GM12878 (cell line): ENCODE measurements around the gene EDEM3. TPM values are rescaled to one million over a fixed set of nuclear protein-coding genes. Genes with fewer than 3 reads are reported as not detected.

Experiments
- ATAC-seq: fragments of 200-7000 bp; cut with Tn5 transposase; 3 replicates; pipeline ENCODE4 v1.9.1; 2020; ENCODE audit warnings: mild to moderate bottlenecking, moderate library complexity
- BruUV-seq: library from RNA; stranded (reverse); fragments of 400-500 nt; replicated peaks from 2 replicates; lab custom pipeline; 2021; lab: Mats Ljungman, UMichigan
- CTCF ChIA-PET: fragments of 300-600 bp; sonication (Branson Sonifier 250); formaldehyde crosslinking; extraction: SDS; loops from one replicate; lab custom pipeline; 2021; ENCODE audit warnings: inconsistent platforms; lab: Yijun Ruan, JAX
- POLR2A ChIA-PET: fragments of 350-600 bp; formaldehyde crosslinking; extraction: SDS; loops from one replicate; lab custom pipeline; 2021; ENCODE audit warnings: inconsistent platforms; lab: Charles Lee
- RAD21 ChIA-PET: fragments of 300-600 bp; sonication (Branson Sonifier 250); formaldehyde crosslinking; loops from one replicate; lab custom pipeline; 2023; ENCODE audit warnings: antibody characterized with exemption; ENCODE audit not compliant: unreplicated experiment; lab: Charles Lee
- SMC1A ChIA-PET: fragments of 300-600 bp; sonication (Branson Sonifier 250); formaldehyde crosslinking; loops from one replicate; lab custom pipeline; 2023; ENCODE audit not compliant: unreplicated experiment, uncharacterized antibody; lab: Charles Lee
- DNase-seq: peaks from one replicate; pipeline ENCODE4 v3.0.0-alpha.2; 2011; ENCODE audit warnings: low read depth, low spot score
- FAIRE-seq: peaks from 3 replicates; lab custom pipeline; 2011; peaks lifted over from hg19 to GRCh38; lab: Jason Lieb, UNC
- H2AFZ ChIP-seq: 2 replicates; pipeline ENCODE4 v1.6.0; 2011; ENCODE audit warnings: low read depth, low read length, control low read depth; ENCODE audit not compliant: control insufficient read depth
- H3K27ac ChIP-seq: 2 replicates; pipeline ENCODE4 v1.5.1; 2011; ENCODE audit warnings: control low read depth; ENCODE audit not compliant: control insufficient read depth, insufficient read depth
- H3K27me3 ChIP-seq, 2 experiments: replicated peaks in 1 of 2; 2 replicates each; pipeline versions ENCODE4 v1.6.0 to v1.6.1; 2011; ENCODE audit warnings: low read length in 1 of 2; ENCODE audit not compliant: control insufficient read depth in 2 of 2, insufficient read depth in 2 of 2
- H3K36me3 ChIP-seq, 2 experiments: 2 replicates each; pipeline ENCODE4 v1.5.1; 2011; ENCODE audit warnings: low read length in 1 of 2; ENCODE audit not compliant: control insufficient read depth in 2 of 2, insufficient read depth in 2 of 2
- H3K4me1 ChIP-seq: 2 replicates; pipeline ENCODE4 v1.6.1; 2011; ENCODE audit warnings: mild to moderate bottlenecking, low read length, moderate library complexity, mixed read lengths; ENCODE audit not compliant: control insufficient read depth, insufficient read depth
- H3K4me2 ChIP-seq: 2 replicates; pipeline ENCODE4 v1.6.0; 2011; ENCODE audit warnings: control low read depth; ENCODE audit not compliant: control insufficient read depth, insufficient read depth
- H3K4me3 ChIP-seq: fragments of 200-600 bp; sonication (generic); 2 replicates; pipeline ENCODE4 v1.5.1; 2016
- H3K79me2 ChIP-seq: 2 replicates; pipeline ENCODE4 v1.6.0; 2011; ENCODE audit warnings: low read length; ENCODE audit not compliant: control insufficient read depth, insufficient read depth
- H3K9ac ChIP-seq: 2 replicates; pipeline ENCODE4 v1.8.0; 2011; ENCODE audit warnings: low read length, control low read depth, mixed read lengths; ENCODE audit not compliant: control insufficient read depth, insufficient read depth
- H3K9me3 ChIP-seq: replicated peaks from 3 replicates; pipeline ENCODE4 v1.5.1; 2011; ENCODE audit warnings: mild to moderate bottlenecking, low read length; ENCODE audit not compliant: control insufficient read depth, insufficient read depth
- H4K20me1 ChIP-seq: 2 replicates; pipeline ENCODE4 v1.6.0; 2011; ENCODE audit not compliant: control insufficient read depth, insufficient read depth
- BHLHE40 ChIP-seq, 2 experiments: fragments of 450-650 bp in 1 of 2; IDR thresholded peaks; 2 replicates each; pipeline ENCODE4 v1.6.1; 2011 to 2017; ENCODE audit warnings: low read depth in 2 of 2, borderline replicate concordance in 1 of 2, improper control_type of control experiment in 1 of 2, low read length in 1 of 2, mild to moderate bottlenecking in 1 of 2
- BMI1 ChIP-seq: fragments of 450-650 bp; IDR thresholded peaks from 2 replicates; pipeline ENCODE4 v1.6.1; 2016; ENCODE audit warnings: mild to moderate bottlenecking, moderate library complexity, borderline replicate concordance
- HCFC1 ChIP-seq: fragments of 150-350 bp; IDR thresholded peaks from 2 replicates; pipeline ENCODE4 v1.6.1; 2014; ENCODE audit warnings: low read length
- MEF2B ChIP-seq: fragments of 450-650 bp; IDR thresholded peaks from 2 replicates; pipeline ENCODE4 v1.6.1; 2018; ENCODE audit warnings: mild to moderate bottlenecking, moderate library complexity; ENCODE audit not compliant: partially characterized antibody, poor library complexity, severe bottlenecking
- POLR2AphosphoS5 ChIP-seq: IDR thresholded peaks from 2 replicates; pipeline ENCODE4 v1.6.1; 2011; ENCODE audit warnings: mild to moderate bottlenecking, low read length, inconsistent platforms
- RBBP5 ChIP-seq: fragments of 200-600 bp; sonication (generic); conservative IDR thresholded peaks from 2 replicates; pipeline ENCODE4 v1.6.1; 2016
- SRF ChIP-seq, 2 experiments: IDR thresholded peaks; 2 replicates each; pipeline ENCODE4 v1.6.1; 2011; ENCODE audit warnings: low read depth in 2 of 2, low read length in 2 of 2, mild to moderate bottlenecking in 1 of 2, moderate library complexity in 1 of 2
- TARDBP ChIP-seq: IDR thresholded peaks from 2 replicates; pipeline ENCODE4 v1.6.1; 2016; ENCODE audit warnings: borderline replicate concordance
- TCF12 ChIP-seq: IDR thresholded peaks from 2 replicates; pipeline ENCODE4 v1.6.1; 2011; ENCODE audit warnings: low read depth, mild to moderate bottlenecking, low read length
- ZBED1 ChIP-seq: IDR thresholded peaks from 2 replicates; pipeline ENCODE4 v1.6.1; 2016; ENCODE audit warnings: borderline replicate concordance
- WGBS: methylation state at CpG from one replicate; pipeline ENCODE4 v1.1.6; 2016; ENCODE audit warnings: low lambda C conversion rate; ENCODE audit not compliant: insufficient replicate concordance, insufficient coverage; ENCODE audit errors: missing lambda C conversion rate; 5-methylcytosine and 5-hydroxymethylcytosine counted together
- in situ Hi-C: fragments of 300-500 bp; cut with MboI; formaldehyde crosslinking; loops from 9 replicates; pipeline ENCODE4 v1.14.3; 2018; ENCODE audit warnings: mixed read lengths
- intact Hi-C: fragments of 100-400 bp; cut with micrococcal nuclease; formaldehyde crosslinking; loops from one replicate; pipeline ENCODE4 v1.14.2; 2022; ENCODE audit not compliant: unreplicated experiment
- polyA plus RNA-seq, 11 experiments: library from polyadenylated mRNA; depleted of rRNA in 4 of 11; unstranded in 6 of 11; stranded (reverse) in 5 of 11; fragments of >200 nt; fragmentation: Nextera tagmentation in 4 of 11; fragmentation: Illumina TruSeq in 1 of 11; extraction: Ambion mirVana in 4 of 11; extraction: Trizol in 1 of 11; gene quantifications; 1 replicate in 1 of 11; 2 replicates in 10 of 11; pipeline versions ENCODE4 v1.2.1 to v1.2.3, GENCODE V29; 2011 to 2016; ENCODE audit warnings: inconsistent platforms in 2 of 11, missing spikeins in 2 of 11, low read depth in 1 of 11
- total RNA-seq, 4 experiments: library from RNA; depleted of rRNA in 3 of 4; stranded (reverse); fragments of >200 nt in 3 of 4; fragmentation: Illumina TruSeq in 1 of 4; extraction: Trizol in 1 of 4; gene quantifications; 2 replicates each; pipeline versions ENCODE4 v1.2.1 to v1.2.3, GENCODE V29; 2013 to 2021
- TF ChIP-seq, protein P1 (sequence below): IDR thresholded peaks from 2 replicates; pipeline ENCODE4 v1.6.1; 2011; ENCODE audit warnings: borderline replicate concordance, low read depth, mild to moderate bottlenecking, moderate library complexity, mixed read lengths, low read length; ENCODE audit not compliant: insufficient read depth; ENCODE audit errors: extremely low read length
- TF ChIP-seq, protein P2 (sequence below): IDR thresholded peaks from 2 replicates; pipeline ENCODE4 v1.6.1; 2011; ENCODE audit warnings: mild to moderate bottlenecking, low read depth, low read length, moderate library complexity; ENCODE audit not compliant: insufficient replicate concordance
- TF ChIP-seq, protein P3 (sequence below): IDR thresholded peaks from 2 replicates; pipeline ENCODE4 v1.6.1; 2012; ENCODE audit warnings: low read depth, low read length, improper control_type of control experiment
- TF ChIP-seq, protein P4 (sequence below): IDR thresholded peaks from 2 replicates; pipeline ENCODE4 v1.6.1; 2012; ENCODE audit warnings: low read depth, low read length, improper control_type of control experiment

The EDEM3 gene
- total and polyA plus RNA-seq, 10 of the 15 experiments (the other 5 are each of a cell fraction or from before 2014, with no cell fraction given) = 6.4 to 19.3 (median 14.3) TPM

DNA sequence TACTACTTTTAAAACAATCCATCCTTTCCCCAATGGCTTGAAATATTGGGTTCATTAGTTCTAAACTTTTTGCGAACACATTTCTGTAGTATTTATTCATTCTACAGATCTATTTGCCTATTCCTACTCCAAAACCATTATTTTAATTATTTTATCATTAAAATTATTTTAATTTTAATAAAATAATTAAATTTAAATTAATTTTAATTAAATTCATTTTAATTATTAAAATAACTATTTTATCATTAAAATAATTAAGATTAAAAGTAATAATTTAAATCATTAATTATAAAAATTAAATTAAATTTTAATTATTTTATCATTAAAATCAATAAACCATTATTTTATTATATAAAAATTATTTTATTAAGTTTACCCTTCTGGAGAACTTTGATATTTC lies 15.6 kb downstream of the EDEM3 start:
- intact Hi-C loops (no loop called here), in situ Hi-C loops (loop anchor here (25.0 kb wide), 1 partner anchor 1623 kb away; no protein-coding TSS in a partner anchor)
- H3K36me3 ChIP-seq = no peaks in the 10 kb centered on the region; a peak in 1 of 4 replicates
- WGBS = 100% methylated on average over 1 of the region's 1 CpG
- no TSS peak for BruUV-seq
- H3K27me3 ChIP-seq = no peaks in the 10 kb centered on the region
- no peak overlapping the region for H3K9ac ChIP-seq
- H4K20me1 ChIP-seq = no peaks in the 10 kb centered on the region
- no peak overlapping the region for H3K4me2 ChIP-seq
- peaks cover 21% of the 10 kb centered on the region for H3K4me1 ChIP-seq
- no peak overlapping the region for H2AFZ ChIP-seq
- ChIA-PET RAD21 (no interaction called here), POLR2A (interaction anchor here (1.7 kb wide), 1 partner anchor 240 kb away, joined by 4 read pairs; no protein-coding TSS in a partner anchor), CTCF (interaction anchor here (1.3 kb wide), 1 partner anchor 14 kb away, joined by 4 read pairs; no protein-coding TSS in a partner anchor), SMC1A (no interaction called here)
- ATAC-seq (no peak), DNase-seq (no peak), FAIRE-seq (no peak)
- peaks cover 9% of the 10 kb centered on the region for H3K79me2 ChIP-seq
- TF ChIP-seq RBBP5 (no peak), MEF2B (no peak), ZBED1 (no peak), POLR2AphosphoS5 (no peak), TARDBP (no peak), BHLHE40 (IDR thresholded peaks at IDR 0.05; ENCODE audit: borderline replicate concordance in 1 of 2, low read depth in 2 of 2, low read length in 1 of 2) (no peak), SRF (IDR thresholded peaks at IDR 0.05; ENCODE audit: low read depth in 2 of 2, low read length in 2 of 2) (no peak), HCFC1 (no peak), TCF12 (no peak), BMI1 (no peak)
- TF ChIP-seq, protein P1, sequence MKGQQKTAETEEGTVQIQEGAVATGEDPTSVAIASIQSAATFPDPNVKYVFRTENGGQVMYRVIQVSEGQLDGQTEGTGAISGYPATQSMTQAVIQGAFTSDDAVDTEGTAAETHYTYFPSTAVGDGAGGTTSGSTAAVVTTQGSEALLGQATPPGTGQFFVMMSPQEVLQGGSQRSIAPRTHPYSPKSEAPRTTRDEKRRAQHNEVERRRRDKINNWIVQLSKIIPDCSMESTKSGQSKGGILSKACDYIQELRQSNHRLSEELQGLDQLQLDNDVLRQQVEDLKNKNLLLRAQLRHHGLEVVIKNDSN = no peak
- TF ChIP-seq, protein P2, sequence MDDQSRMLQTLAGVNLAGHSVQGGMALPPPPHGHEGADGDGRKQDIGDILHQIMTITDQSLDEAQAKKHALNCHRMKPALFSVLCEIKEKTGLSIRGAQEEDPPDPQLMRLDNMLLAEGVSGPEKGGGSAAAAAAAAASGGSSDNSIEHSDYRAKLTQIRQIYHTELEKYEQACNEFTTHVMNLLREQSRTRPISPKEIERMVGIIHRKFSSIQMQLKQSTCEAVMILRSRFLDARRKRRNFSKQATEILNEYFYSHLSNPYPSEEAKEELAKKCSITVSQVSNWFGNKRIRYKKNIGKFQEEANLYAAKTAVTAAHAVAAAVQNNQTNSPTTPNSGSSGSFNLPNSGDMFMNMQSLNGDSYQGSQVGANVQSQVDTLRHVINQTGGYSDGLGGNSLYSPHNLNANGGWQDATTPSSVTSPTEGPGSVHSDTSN = no peak
- TF ChIP-seq, protein P3, sequence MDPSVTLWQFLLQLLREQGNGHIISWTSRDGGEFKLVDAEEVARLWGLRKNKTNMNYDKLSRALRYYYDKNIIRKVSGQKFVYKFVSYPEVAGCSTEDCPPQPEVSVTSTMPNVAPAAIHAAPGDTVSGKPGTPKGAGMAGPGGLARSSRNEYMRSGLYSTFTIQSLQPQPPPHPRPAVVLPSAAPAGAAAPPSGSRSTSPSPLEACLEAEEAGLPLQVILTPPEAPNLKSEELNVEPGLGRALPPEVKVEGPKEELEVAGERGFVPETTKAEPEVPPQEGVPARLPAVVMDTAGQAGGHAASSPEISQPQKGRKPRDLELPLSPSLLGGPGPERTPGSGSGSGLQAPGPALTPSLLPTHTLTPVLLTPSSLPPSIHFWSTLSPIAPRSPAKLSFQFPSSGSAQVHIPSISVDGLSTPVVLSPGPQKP = no peak
- TF ChIP-seq, protein P4, sequence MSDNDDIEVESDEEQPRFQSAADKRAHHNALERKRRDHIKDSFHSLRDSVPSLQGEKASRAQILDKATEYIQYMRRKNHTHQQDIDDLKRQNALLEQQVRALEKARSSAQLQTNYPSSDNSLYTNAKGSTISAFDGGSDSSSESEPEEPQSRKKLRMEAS = no peak
- H3K27ac ChIP-seq = no peak overlapping the region
- H3K4me3 ChIP-seq = no peak overlapping the region
- H3K9me3 ChIP-seq = no peaks in the 10 kb centered on the region
